Activated CD8-positive, alpha-beta memory T cell treated with anti-CD3 and anti-CD28 coated beads, Interleukin-2, amount 50 U/mL, for 4 hours (primary cell): ENCODE results near the gene GALNT2.
A peak's percentile ranks its signal among the peaks of the same experiment; 100 is the strongest.

ENCODE experiments used
- DNase-seq: peaks from one replicate; pipeline ENCODE4 v3.0.0-alpha.2; 2020

The GALNT2 gene

DNA sequence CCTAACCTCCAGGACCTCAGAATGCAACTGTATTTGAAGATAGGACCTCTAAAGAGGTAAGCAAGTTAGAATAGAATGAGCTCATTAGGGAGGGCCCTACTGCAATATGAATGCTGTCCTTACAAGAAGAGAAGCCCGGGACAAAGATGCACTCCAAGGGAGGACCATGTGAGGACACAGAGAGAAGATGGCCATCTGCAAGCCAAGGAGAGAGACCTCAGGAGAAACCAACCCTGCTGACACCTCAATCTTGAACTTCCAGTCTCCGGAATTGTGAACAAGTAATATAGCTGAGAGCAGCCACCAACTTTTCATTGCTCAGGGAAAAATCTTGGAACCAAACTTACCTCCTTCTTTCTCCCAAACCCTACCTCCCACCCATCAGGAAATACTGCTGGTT lies 15.0 kb upstream of the GALNT2 start:
- DNase-seq, result no peak

DNA sequence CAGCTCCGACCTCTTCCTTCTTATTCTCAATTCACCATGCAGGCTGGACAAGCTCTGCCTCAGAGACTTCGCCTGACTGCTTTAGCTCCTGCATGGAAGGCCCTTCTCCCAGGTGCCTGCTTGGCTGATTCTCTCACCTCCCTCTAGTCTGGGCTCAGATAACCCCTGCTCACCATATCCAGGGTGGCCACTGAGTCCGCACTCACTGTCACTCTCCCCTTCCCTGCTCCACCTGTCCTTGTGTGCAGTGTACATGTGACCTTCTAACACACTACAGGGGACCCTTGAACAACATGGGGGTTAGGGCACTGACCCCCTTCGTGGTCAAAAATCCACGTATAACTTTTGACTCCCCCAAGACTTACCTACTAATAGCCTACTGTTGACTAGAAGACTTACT lies 14.4 kb upstream of the GALNT2 start:
- no peak for DNase-seq

DNA sequence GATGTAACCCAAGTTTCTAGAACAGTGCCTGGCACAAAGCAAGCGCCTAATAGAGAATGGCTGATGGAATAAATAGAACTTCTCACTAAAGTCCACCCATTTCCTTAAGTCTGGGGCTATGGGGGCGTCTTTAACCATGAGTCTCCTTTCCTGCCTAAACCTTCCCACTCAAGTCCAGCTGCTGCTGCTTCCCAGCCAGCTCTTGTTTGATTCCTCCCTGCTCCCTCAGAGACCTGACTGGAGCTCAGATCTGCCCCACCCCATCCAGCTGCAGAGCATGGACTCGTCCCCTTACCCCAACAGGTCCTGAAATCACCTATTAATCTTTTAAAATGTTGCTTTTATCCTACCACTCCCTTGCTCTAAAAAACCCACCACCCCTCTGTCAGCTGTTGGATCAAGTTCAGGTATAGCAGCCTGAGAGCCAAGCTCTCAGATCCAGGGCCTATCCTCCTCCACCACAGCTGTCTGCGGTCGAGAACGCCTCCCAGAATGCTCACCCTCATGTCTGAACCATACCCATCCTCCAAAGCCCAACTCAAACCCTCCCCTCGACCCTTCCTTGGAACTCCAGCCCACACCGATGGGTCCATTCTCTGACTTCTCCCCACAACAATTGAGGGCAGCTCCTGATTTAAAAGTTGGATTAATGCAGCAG lies 12.8 kb upstream of the GALNT2 start:
- no peak for DNase-seq

- no peak for DNase-seq
These were observed 10.9 kb upstream of the GALNT2 start for GRCh38 chr1:230056098-230056497.

DNA sequence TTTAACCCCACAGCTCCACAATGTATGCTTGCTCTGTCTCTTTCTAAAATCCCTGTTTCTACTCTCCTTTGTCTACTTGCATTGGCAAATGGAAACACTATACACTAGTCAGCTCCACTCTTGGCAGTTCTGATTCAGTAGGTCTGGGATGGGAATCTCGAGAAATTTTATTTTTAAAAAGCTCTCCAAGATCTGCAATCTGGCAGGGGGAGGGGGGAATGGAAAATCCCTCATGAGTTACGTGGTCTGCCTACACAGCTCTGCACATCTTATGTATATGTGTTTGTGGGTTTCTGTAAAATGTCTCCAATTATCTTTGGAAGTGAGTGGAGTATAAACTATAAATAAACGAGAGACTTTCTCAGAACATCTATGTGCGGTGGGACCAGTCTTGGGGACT lies 9.9 kb upstream of the GALNT2 start:
- DNase-seq, result no peak

- DNase-seq, result no peak
These were observed 9.1 kb upstream of the GALNT2 start for GRCh38 chr1:230057681-230058565.

DNA sequence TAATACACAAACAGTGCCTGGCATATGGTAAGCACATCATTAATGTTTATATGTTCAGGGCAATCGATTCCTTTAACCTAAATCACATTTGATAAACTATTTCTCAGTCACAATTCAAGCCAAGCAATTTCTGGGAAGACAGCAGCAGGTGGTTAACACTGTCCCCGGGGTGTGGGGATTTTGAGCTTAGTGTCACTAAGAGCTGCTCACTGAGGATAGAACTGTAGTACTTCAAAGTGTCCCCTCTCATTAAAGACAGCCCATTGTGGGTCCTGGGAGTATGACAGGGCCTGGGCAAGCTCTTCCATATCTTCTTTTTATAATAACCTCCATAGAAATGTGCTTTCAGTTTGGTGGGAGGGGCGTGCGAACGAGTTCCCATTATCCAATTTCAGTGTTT lies 8.4 kb upstream of the GALNT2 start:
- DNase-seq, result no peak

- DNase-seq, result no peak
These were observed 5.2 kb upstream of the GALNT2 start for GRCh38 chr1:230061801-230062200.

- no peak for DNase-seq
These were observed 4.5 kb upstream of the GALNT2 start for GRCh38 chr1:230062521-230062920.

GRCh38 chr1:230064283-230064682 lies 2.8 kb upstream of the GALNT2 start:
- DNase-seq, result no peak

- DNase-seq, result no peak
These were observed 1.9 kb upstream of the GALNT2 start for GRCh38 chr1:230065161-230065560.

GRCh38 chr1:230065571-230065970 lies 1.5 kb upstream of the GALNT2 start:
- no peak for DNase-seq

DNA sequence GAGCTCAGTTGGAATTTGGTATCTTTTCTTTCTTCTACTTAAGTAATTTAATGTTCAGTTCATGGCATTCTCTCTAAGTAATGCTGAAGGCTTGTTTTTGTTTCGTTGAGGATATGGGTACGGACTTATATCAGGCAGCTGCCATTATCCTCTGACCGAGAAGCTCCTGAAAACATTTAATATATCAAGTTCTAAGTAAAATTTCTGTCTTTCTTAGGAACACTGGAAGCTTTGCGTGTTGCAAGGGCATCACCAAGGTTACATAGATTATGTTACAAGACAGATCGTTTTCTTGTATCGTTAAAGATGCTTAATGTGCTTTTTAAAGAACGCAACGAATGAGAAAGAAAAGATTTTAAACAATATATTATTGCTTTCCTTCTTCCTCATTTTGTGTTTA lies 1.0 kb upstream of the GALNT2 start:
- DNase-seq, result no peak

GRCh38 chr1:230067419-230067870 lies 407 bp downstream of the GALNT2 start:
- no peak for DNase-seq

- peak; percentile 27 for DNase-seq
These were observed 1.0 kb downstream of the GALNT2 start for GRCh38 chr1:230067871-230068620.

GRCh38 chr1:230068621-230068873 lies 1.5 kb downstream of the GALNT2 start:
- DNase-seq, result no peak

DNA sequence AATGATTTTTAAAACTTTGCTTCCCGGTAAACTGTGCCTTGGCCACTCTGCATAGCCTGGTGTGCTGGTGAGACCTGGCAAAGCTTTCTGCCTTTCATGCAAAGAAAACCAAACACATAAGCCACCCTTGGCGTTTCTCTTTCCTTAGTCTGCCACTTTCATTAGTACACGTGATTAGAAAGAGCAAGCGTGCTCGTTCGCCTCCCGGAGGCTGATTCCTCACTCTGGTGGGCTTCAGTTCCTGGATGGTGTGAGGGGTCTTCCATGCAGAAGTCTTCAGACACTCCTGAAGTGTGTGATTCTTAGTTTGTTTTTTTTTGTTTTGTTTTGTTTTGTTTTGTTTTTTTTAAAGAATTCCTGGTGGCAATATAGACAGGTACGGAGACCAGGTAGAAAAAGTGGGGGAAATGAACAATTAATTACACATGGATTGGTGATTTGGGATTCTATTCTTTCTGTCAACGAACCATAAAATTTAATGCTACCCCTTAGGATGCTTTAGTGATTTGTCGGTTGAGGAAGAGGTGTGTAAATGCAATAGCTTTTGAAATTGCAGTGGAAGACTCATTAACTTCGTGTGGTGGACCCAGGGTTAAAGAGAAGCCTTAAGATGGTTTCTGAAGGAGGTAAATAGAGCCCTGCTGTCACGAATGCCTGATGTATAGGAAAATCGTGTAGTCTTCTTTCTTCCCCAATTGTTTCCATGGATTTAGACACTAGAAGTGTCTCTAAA lies 2.1 kb downstream of the GALNT2 start:
- no peak for DNase-seq

GRCh38 chr1:230069796-230070195 lies 2.8 kb downstream of the GALNT2 start:
- DNase-seq, result no peak

- no peak for DNase-seq
These were observed 3.5 kb downstream of the GALNT2 start for GRCh38 chr1:230070321-230071208.

- no peak for DNase-seq
These were observed 4.3 kb downstream of the GALNT2 start for GRCh38 chr1:230071316-230071715.

DNA sequence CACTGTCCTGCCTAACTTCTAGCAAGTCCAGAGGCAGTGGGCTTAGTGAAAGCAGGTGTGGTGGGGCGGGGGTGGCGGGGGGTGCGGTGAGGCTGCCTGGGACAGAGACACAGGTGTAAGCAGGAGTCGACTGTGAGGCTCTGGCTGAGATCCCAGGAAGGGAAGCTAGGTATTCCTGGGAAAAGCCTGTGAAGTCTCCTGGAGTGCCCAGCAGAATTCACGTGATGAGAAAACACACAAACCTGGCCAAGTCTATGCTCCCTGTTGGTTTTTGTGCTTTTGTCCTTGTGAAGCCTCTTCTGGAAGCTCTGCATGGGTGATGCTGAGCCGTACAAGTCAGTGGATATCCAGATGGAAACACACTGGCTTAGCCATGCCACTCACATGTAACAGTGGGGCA lies 5.3 kb downstream of the GALNT2 start:
- DNase-seq, result no peak

DNA sequence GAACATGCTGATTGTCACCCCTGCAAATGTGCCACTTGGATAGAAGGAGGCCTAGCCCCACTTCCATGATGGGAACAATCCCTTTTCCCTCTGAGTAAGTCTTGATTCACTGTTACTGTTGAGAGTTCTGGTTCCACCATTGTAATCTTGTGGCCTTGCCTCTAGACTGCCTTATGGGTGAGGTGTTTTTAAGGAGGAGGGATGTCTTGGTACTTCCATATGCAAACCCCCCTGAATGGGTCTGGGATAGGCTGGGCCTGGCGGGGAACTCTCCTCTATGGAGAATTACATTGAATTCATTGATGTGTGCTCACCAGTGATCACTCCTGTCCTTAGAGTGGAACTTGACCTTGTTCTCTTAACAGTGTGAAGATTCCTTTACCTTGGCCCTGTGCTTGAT lies 5.8 kb downstream of the GALNT2 start:
- DNase-seq, result no peak
